Activated CD4-positive, alpha-beta T cell treated with anti-CD3 and anti-CD28 coated beads, Interleukin-2, amount 10 ng/mL, durations not matched to agents 24 days and 14 days (primary cell): ENCODE data around the gene CA14. TPM values are rescaled to one million over a fixed set of nuclear protein-coding genes. Genes with fewer than 3 reads are reported as not detected.

ENCODE experiments used
- DNase-seq: peaks from one replicate; pipeline ENCODE4 v3.0.0; 2022
- H3K27ac Mint-ChIP-seq: one replicate; pipeline ENCODE4 v1.8.0; 2022; ENCODE audit warnings: mild to moderate bottlenecking, mixed read lengths
- H3K27me3 Mint-ChIP-seq: one replicate; pipeline ENCODE4 v1.8.0; 2022; ENCODE audit warnings: mixed read lengths
- H3K36me3 Mint-ChIP-seq: one replicate; pipeline ENCODE4 v1.8.0; 2022; ENCODE audit warnings: low read depth, mild to moderate bottlenecking, mixed read lengths
- H3K4me1 Mint-ChIP-seq: one replicate; pipeline ENCODE4 v1.8.0; 2021; ENCODE audit warnings: mixed read lengths
- H3K4me3 Mint-ChIP-seq: one replicate; pipeline ENCODE4 v1.8.0; 2022; ENCODE audit warnings: mild to moderate bottlenecking, moderate library complexity, mixed read lengths
- H3K9me3 Mint-ChIP-seq: one replicate; pipeline ENCODE4 v1.8.0; 2021; ENCODE audit warnings: mixed read lengths
- intact Hi-C: fragments of 100-400 bp; cut with micrococcal nuclease; formaldehyde crosslinking; loops from one replicate; pipeline ENCODE4 v1.15.1; 2023
- total RNA-seq: library from RNA; stranded (reverse); gene quantifications from 2 replicates; pipeline ENCODE4 v1.2.3, GENCODE V29; 2022

The CA14 gene
- total RNA-seq, 1 donor from 2014 or later, result not detected

DNA sequence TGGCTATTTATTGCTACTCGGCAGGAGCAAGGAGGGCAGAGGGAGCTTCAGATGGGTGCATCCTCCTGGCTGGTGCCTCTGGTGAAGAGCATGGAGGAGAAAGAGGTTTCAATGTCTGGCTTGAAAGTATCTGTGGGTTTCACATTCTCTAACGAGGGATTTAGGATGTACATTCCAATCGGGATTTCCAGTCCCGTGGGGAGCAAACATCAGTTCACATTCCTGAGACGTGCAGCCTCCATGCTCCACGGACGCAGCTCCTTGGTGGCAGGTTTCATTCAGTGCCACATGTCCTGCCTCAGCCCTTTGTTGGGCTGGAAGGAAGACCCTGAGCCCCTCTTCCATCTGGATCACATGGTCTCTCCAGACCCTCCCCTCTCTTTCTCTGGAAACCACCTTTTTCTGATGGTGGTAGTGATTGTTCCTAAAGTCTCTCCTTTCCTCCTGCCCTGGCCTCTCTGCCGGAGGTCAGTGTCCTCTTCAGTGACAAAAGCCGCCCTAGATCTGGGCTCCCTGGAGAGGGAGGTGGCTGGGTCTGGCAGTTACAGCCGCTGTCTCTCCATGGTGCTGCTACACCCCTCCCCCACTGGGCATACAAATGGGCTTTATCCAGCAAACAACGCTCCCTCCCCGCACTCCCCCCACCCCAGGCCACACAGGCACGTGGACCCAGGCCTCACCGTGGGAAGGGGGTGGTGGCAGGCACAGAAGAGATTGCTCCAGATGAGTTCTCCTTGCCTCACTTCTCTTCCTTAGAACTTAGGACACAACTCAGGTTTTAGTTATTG, 826 bp upstream of the CA14 start:
- intact Hi-C loops, result loop anchor here (2.0 to 5.0 kb wide), 4 partner anchors 20 to 276 kb away; partner anchors contain the start of genes ANP32E and PRPF3
- Mint-ChIP-seq H3K4me1 (peaks cover 18% of the 10 kb centered on the region), H3K4me3 (no peak overlapping the region), H3K27me3 (peaks cover 52% of the 10 kb centered on the region), H3K27ac (no peak overlapping the region), H3K36me3 (no peaks in the 10 kb centered on the region), H3K9me3 (no peaks in the 10 kb centered on the region)
- DNase-seq, result no peak

DNA sequence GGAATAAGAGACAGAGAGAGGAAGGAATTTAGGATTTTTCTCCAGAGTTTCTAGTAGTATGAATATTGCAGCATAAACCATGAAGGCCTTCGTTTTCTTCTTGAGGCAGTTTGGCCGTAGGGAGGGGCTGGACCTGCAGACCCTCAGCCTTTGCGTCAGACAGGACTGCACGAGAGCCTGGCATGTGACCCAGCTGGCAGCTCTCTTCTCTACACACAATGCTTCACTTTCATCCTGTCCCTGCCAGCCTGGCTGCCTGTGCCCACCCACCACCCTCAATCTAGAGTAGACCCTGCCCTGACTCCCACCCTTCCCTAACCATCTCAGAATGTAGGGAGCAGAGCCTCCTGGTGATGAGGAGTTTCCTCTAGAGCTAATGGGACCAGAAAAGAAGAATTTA, 1.6 kb downstream of the CA14 start:
- Mint-ChIP-seq H3K9me3 (no peaks in the 10 kb centered on the region), H3K36me3 (no peaks in the 10 kb centered on the region), H3K27me3 (peaks cover 49% of the 10 kb centered on the region), H3K27ac (no peak overlapping the region), H3K4me3 (no peak overlapping the region), H3K4me1 (peaks cover 18% of the 10 kb centered on the region)
- DNase-seq, result no peak
- intact Hi-C loops, result loop anchor here (5.0 kb wide), 3 partner anchors 63 to 273 kb away; partner anchors contain the start of gene PRPF3

DNA sequence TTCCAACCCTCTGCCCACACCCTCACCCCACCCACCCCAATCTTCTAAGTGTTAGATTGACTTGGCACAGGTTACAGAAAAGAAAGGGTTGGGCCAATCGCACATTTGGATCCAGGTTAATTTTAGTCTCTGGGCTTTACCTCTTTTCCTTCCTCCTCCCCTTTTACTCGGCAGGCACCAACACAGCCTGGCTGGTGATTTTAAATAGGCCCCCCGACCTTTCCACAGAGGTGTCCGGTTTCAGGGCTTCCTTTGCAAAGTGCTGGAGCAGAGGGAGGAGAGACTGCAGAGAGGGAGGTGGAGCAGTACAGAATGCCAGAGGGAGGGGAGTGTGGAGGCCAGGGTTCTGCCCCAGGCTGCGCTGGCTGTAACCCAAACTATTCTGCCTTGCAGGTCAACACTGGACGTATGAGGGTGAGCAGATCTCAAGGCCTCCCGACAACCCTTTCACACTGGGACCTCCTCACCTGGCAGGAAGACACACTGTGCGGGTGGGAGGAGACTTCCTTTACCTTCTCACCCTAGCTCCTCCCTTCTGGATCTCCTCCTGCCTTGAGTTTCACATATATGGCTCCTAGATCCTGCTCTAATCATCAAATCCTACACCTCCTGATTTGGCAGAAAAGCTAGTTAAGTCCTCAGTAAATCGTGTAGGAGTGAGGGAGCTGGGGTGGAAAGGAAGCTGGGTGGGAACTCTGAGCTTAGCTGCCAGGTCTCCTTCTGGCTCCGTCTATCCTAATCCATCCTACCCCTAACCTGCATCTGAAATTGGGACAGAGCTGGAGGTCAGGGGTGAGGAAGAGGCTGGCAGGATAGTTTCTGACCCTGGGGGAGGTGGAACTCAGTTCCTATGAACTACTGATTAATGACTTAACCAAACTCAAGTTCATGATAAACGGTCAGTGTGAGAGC, 2.4 kb downstream of the CA14 start:
- intact Hi-C loops, result loop anchor here (5.0 kb wide), 3 partner anchors 62 to 272 kb away; partner anchors contain the start of gene PRPF3
- Mint-ChIP-seq H3K27me3 (peaks cover 49% of the 10 kb centered on the region), H3K9me3 (no peaks in the 10 kb centered on the region), H3K4me1 (peaks cover 18% of the 10 kb centered on the region), H3K36me3 (peaks cover 4% of the 10 kb centered on the region), H3K4me3 (no peak overlapping the region), H3K27ac (no peak overlapping the region)
- no peak for DNase-seq

DNA sequence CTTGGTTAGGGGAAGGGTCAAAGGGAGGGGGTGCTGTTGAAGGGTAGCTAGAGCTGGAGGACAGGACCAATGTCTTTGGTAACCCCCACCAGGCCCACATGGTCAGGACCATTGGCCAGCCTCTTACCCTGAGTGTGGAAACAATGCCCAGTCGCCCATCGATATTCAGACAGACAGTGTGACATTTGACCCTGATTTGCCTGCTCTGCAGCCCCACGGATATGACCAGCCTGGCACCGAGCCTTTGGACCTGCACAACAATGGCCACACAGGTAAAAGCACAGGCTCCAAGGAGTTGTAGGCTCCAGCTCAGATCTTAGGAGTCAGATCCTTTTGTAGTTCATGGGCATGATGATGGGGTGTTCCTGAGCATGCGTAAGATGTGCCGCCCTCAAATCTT, 3.8 kb downstream of the CA14 start:
- intact Hi-C loops, result no loop called here
- Mint-ChIP-seq H3K9me3 (no peaks in the 10 kb centered on the region), H3K27ac (no peak overlapping the region), H3K4me3 (no peak overlapping the region), H3K4me1 (peaks cover 11% of the 10 kb centered on the region), H3K27me3 (peaks cover 40% of the 10 kb centered on the region), H3K36me3 (peaks cover 17% of the 10 kb centered on the region)
- no peak for DNase-seq

DNA sequence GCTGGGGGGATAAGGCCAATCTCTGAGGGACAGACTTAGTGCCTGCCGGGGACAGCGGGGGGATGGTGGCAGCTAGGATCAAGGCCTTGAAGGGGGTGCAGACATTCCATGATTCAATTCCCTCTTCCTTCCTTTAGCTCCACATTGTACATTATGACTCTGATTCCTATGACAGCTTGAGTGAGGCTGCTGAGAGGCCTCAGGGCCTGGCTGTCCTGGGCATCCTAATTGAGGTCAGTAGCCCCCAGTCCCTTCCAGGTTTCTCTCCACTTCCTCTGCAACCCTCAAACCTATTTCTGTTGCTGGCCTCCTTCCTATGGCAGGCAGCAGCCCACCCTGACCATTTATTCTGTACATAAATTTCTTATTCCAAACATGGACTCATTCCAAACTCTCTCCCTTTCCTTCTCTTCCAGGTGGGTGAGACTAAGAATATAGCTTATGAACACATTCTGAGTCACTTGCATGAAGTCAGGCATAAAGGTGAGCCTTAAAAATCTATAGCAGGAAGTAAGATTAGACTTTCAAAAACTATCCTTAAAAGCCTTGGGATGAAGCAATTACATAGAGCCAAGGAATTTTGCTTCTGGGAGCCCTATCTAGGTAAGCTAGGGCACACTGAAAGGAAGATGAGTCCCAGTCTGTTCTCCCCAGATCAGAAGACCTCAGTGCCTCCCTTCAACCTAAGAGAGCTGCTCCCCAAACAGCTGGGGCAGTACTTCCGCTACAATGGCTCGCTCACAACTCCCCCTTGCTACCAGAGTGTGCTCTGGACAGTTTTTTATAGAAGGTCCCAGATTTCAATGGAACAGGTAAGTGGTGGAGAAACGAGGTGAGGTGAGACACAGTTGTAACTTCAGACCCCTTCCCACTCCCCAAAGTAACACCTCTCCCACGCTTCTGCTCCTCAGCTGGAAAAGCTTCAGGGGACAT, 5.1 kb downstream of the CA14 start:
- intact Hi-C loops, result no loop called here
- peaks cover 28% of the 10 kb centered on the region for H3K27me3 Mint-ChIP-seq

DNA sequence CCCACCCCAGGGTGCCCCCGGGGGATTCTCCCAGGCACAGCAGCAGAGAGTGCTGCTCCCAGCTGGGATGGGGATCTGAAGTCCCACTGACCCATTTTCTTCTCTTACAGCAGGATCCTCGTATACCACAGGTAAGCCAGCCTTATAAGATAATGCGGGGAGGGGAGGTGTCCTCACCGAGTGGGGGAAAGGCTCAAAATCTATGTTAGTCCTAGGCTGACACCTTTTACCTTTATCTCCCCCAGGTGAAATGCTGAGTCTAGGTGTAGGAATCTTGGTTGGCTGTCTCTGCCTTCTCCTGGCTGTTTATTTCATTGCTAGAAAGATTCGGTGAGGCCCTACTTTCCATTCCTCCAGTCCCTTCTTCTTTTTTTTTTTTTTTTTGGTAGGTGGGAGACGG, 6.0 kb downstream of the CA14 start:
- no peak for DNase-seq
- no peaks in the 10 kb centered on the region for H3K9me3 Mint-ChIP-seq
- peaks cover 26% of the 10 kb centered on the region for H3K36me3 Mint-ChIP-seq
- intact Hi-C loops, result no loop called here
- no peak overlapping the region for H3K27ac Mint-ChIP-seq
- no peak overlapping the region for H3K4me3 Mint-ChIP-seq
- peaks cover 20% of the 10 kb centered on the region for H3K27me3 Mint-ChIP-seq
- H3K4me1 Mint-ChIP-seq, result peaks cover 24% of the 10 kb centered on the region

More for the DNA sequence above, 5.1 kb downstream of the CA14 start:
- no peak for DNase-seq
- no peak overlapping the region for H3K4me3 Mint-ChIP-seq
- peaks cover 26% of the 10 kb centered on the region for H3K36me3 Mint-ChIP-seq
- no peak overlapping the region for H3K27ac Mint-ChIP-seq
- H3K9me3 Mint-ChIP-seq, result no peaks in the 10 kb centered on the region
- H3K4me1 Mint-ChIP-seq, result peaks cover 18% of the 10 kb centered on the region

DNA sequence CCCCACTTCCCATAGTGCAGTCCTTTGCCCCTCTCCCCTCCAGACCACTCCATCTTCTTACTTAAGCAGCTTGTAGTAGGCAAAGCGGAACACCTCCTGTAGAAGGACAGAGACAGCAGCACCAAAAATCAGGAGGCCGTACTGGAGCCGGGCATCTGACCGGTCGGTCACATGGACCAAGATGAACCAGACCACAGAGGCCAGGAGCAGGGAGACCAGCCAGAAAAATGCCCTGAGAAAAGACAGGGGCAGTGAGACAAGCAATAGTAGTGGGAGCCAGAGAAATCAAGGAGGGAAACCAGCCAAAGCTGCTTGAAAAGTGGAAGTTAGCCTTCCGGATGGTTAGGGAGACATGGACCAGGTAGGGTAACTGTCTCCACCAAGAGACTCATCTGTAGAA, 10.3 kb downstream of the CA14 start:
- peak overlapping the region; percentile 98 for H3K4me3 Mint-ChIP-seq
- intact Hi-C loops, result loop anchor here (2.0 kb wide), 4 partner anchors 13 to 361 kb away; partner anchors contain the start of genes ENSA and TARS2
- DNase-seq, result no peak

DNA sequence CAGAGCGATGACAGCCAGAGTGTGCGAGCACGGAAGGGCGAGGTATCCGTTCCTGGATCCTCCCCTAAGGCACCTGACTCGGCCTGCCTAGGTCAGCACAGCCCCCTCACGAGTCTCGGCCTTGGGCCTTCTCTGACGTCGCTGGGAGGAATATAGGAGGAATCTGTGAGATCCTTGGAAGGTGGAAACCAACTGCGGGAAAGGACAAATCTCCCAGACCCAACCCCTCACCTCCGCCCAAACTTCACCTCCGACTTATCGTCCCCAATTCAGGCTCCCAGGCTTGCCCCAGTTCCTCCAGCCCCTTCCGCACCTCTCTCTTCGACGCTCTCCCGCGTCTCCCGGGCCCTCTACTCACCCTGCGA, 10.7 kb downstream of the CA14 start:
- peaks cover 29% of the 10 kb centered on the region for H3K36me3 Mint-ChIP-seq

More for the DNA sequence above, 10.3 kb downstream of the CA14 start:
- Mint-ChIP-seq H3K9me3 (no peaks in the 10 kb centered on the region), H3K36me3 (peaks cover 29% of the 10 kb centered on the region), H3K4me1 (peaks cover 31% of the 10 kb centered on the region), H3K27ac (peak overlapping the region; percentile 96), H3K27me3 (no peaks in the 10 kb centered on the region)

DNA sequence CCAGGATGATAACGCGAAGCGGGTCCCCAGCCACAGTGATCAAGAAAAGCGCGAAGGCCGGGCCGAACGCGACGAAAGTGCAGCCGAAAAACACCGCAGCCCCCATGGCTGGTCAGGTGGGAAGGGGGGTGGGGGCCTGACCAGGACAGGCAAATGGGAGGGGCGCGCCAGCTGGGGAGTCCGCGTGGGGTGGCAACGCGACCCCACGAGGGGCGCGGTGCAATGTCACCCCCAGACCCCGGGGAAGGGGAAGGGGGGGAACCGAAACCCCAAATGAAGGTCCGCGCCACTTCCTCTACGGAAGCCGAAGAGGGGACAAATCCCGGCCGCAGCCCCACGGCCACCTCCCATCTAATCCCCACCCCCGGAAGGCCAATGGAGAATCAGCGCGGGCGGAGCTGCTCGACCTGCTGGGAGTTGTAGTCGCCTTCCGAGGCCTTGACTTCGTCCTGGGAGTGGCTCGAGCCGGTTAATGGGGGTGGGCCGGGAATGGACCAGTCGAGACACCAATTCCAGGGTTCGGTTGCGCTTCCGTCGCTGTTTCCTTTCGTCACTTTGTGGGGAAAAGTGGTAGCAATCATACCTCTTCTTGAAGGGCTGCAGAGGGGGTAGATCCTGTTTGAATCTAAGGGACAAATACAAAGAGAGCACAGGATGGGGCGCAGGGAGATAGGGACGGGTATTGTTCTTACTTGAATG, 11.3 kb downstream of the CA14 start, which contains the start of gene APH1A:
Gene APH1A (minus strand): TSS at position 312 of the 699 bp plus-strand sequence. CDS start 206 bp downstream, at position 106.
- DNase-seq, result peak; percentile 98
- Mint-ChIP-seq H3K4me3 (peak within 1 kb of the TSS; percentile 98), H3K27me3 (no peaks in the 10 kb centered on the region), H3K4me1 (peaks cover 31% of the 10 kb centered on the region), H3K36me3 (peaks cover 31% of the 10 kb centered on the region), H3K9me3 (no peaks in the 10 kb centered on the region), H3K27ac (peak within 1 kb of the TSS; percentile 96)
- intact Hi-C loops, result loop anchor here (1.0 to 2.0 kb wide), 6 partner anchors 14 to 360 kb away; partner anchors contain the start of genes ANP32E, ENSA, MRPS21 and TARS2

More for the DNA sequence above, 10.7 kb downstream of the CA14 start:
- peaks cover 31% of the 10 kb centered on the region for H3K4me1 Mint-ChIP-seq
- no peaks in the 10 kb centered on the region for H3K9me3 Mint-ChIP-seq
- H3K27ac Mint-ChIP-seq, result peak overlapping the region; percentile 96
- no peaks in the 10 kb centered on the region for H3K27me3 Mint-ChIP-seq
- peak overlapping the region; percentile 98 for H3K4me3 Mint-ChIP-seq
- DNase-seq, result peak; percentile 84
- intact Hi-C loops, result loop anchor here (2.0 kb wide), 4 partner anchors 14 to 360 kb away; partner anchors contain the start of genes ENSA and TARS2

DNA sequence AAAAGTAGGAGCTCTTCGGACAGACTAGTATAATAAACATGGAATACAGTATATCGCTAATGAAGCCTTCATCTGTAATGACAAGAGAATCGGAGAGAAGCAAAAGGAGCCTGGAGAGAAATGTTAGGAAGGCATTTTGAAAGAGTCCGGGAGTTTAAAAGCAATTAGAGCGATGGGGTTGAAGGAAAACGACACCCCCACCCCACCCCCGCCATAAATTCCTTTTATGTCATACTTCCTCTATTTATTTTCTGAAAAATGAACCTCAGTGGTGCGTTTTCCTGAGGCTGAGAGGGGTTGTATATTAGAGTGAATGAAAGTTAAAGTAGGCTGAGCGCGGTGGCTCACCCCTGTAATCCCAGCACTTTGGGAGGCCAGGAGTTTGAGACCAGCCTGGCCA, 11.9 kb downstream of the CA14 start:
- Mint-ChIP-seq H3K9me3 (no peaks in the 10 kb centered on the region), H3K36me3 (peaks cover 30% of the 10 kb centered on the region), H3K27me3 (no peaks in the 10 kb centered on the region), H3K27ac (peak overlapping the region; percentile 96), H3K4me3 (peak overlapping the region; percentile 98), H3K4me1 (peaks cover 31% of the 10 kb centered on the region)
- intact Hi-C loops, result loop anchor here (1.0 to 2.0 kb wide), 6 partner anchors 15 to 359 kb away; partner anchors contain the start of genes ANP32E, ENSA, MRPS21 and TARS2
- no peak for DNase-seq

DNA sequence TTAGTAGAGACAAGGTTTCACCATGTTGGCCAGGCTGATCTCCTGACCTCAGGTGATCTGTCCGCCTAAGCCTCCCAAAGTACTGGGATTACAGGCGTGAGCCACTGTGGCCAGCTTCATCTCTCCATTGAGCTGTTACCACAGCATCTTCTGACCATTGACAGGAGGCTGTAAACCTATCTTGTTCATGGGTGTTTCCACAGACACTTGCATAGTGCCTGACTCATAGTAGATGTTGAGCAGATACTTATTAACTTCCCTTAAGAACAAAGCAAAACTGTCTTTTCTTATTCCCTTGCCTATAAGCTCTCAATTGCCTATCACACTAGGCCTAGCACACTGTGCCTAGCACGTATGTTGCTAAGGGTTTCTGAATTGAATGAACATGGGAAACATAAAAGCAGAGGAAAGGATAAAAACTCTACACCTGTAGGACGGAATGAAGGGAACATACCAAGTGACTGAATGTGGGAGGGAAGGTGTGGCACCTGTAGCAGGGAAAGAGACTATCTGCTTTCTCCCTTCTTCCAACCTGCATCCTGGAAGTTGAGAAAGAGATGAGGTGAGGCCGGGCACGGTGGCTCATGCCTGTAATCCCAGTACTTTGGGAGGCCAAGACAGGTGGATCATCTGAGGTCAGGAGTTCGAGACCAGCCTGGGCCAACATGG, 13.9 kb downstream of the CA14 start:
- Mint-ChIP-seq H3K27me3 (no peaks in the 10 kb centered on the region), H3K27ac (no peak overlapping the region), H3K4me1 (peaks cover 26% of the 10 kb centered on the region), H3K36me3 (peaks cover 14% of the 10 kb centered on the region), H3K4me3 (no peak overlapping the region), H3K9me3 (no peaks in the 10 kb centered on the region)
- intact Hi-C loops, result no loop called here
- DNase-seq, result no peak

DNA sequence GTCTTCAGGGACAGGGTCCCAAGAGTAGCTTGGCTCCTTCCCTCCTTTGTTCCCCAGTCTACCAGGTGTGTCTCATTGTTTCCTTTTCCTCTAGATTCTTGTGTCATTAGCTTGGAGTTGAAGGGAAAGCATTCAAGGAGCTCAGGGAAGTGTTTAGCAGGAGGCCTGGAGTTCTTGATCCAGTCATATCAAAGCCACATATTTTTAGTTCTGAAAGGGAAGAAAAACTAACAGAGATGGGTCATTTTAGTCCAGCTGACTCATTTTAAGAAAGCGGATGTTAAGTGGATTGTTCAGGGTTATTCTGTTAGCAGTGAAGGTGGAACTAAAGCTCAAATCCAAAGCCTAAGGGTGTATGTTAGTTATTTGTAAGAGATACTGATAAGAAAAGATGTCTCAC, 15.7 kb downstream of the CA14 start:
- no peak overlapping the region for H3K4me3 Mint-ChIP-seq
- no peak for DNase-seq
- H3K36me3 Mint-ChIP-seq, result peaks cover 6% of the 10 kb centered on the region
- no peaks in the 10 kb centered on the region for H3K27me3 Mint-ChIP-seq
- no peak overlapping the region for H3K27ac Mint-ChIP-seq
- H3K9me3 Mint-ChIP-seq, result no peaks in the 10 kb centered on the region
- peaks cover 9% of the 10 kb centered on the region for H3K4me1 Mint-ChIP-seq
- intact Hi-C loops, result no loop called here
